GM21723 (cell line): ENCODE results near the gene RNF2.
A peak's percentile ranks its signal among the peaks of the same experiment; 100 is the strongest.
"Not testable (repeated sequence)": the region's sequence is repeated elsewhere in the genome, so short reads cannot be mapped to it uniquely, and the experiment has no call there.

Source experiments
- ATAC-seq: cut with Tn5 transposase; IDR thresholded peaks from one replicate; pipeline ENCODE4 v1.9.1; 2021; ENCODE audit warnings: mild to moderate bottlenecking, moderate library complexity; ENCODE audit not compliant: unreplicated experiment

RNF2 gene

GRCh38 chr1:185044981-185045813 is at the start of gene RNF2:
Gene RNF2, plus strand, starts transcription at chr1:185045558. Its CDS starts 41,996 bp downstream, at chr1:185087554.
- peak; percentile 87 for ATAC-seq

GRCh38 chr1:184999974-185000373 is 45.4 kb upstream of the RNF2 start:
- not testable (repeated sequence) for ATAC-seq

GRCh38 chr1:185001312-185001880 is 44.0 kb upstream of the RNF2 start:
- ATAC-seq = not testable (repeated sequence)

- ATAC-seq = no peak
Measured at GRCh38 chr1:185008838-185009237, 36.5 kb upstream of the RNF2 start.

GRCh38 chr1:185010361-185010760 is 35.0 kb upstream of the RNF2 start:
- no peak for ATAC-seq

GRCh38 chr1:185014941-185015340 is 30.4 kb upstream of the RNF2 start:
- no peak for ATAC-seq

- ATAC-seq = no peak
Measured at GRCh38 chr1:185015631-185016030, 29.7 kb upstream of the RNF2 start.

GRCh38 chr1:185016880-185017279 is 28.5 kb upstream of the RNF2 start:
- ATAC-seq = no peak

- ATAC-seq = no peak
Measured at GRCh38 chr1:185017338-185017737, 28.0 kb upstream of the RNF2 start.

- ATAC-seq = no peak
Measured at GRCh38 chr1:185017966-185018365, 27.4 kb upstream of the RNF2 start.

GRCh38 chr1:185027252-185027882 is 18.0 kb upstream of the RNF2 start:
- ATAC-seq = no peak

GRCh38 chr1:185033686-185034085 is 11.7 kb upstream of the RNF2 start:
- ATAC-seq = no peak

GRCh38 chr1:185035258-185035657 is 10.1 kb upstream of the RNF2 start:
- no peak for ATAC-seq

- ATAC-seq = no peak
Measured at GRCh38 chr1:185038813-185039376, 6.5 kb upstream of the RNF2 start.

GRCh38 chr1:185039726-185040407 is 5.5 kb upstream of the RNF2 start:
- ATAC-seq = no peak

- ATAC-seq = no peak
Measured at GRCh38 chr1:185040408-185040735, 5.0 kb upstream of the RNF2 start.

GRCh38 chr1:185041742-185042141 is 3.6 kb upstream of the RNF2 start:
- no peak for ATAC-seq

- ATAC-seq = no peak
Measured at GRCh38 chr1:185042737-185043136, 2.6 kb upstream of the RNF2 start.

GRCh38 chr1:185044387-185044786 is 971 bp upstream of the RNF2 start:
- ATAC-seq = no peak

GRCh38 chr1:185045814-185046492 is 595 bp downstream of the RNF2 start:
- ATAC-seq = peak; percentile 44

GRCh38 chr1:185046668-185047067 is 1.3 kb downstream of the RNF2 start:
- no peak for ATAC-seq
